K562 (cell line): Measurements from ENCODE around the gene VPS18.

Experiments
- BHLHE40 ChIP-seq: IDR thresholded peaks from 2 replicates; pipeline ENCODE4 v1.6.1; 2011; ENCODE audit warnings: low read length, improper control_type of control experiment
- DNMT1 ChIP-seq: fragments of 450-650 bp; IDR thresholded peaks from 2 replicates; pipeline ENCODE4 v1.6.1; 2016; ENCODE audit warnings: antibody characterized with exemption, mild to moderate bottlenecking
- RAD21 ChIP-seq, 2 experiments: fragments of 250-450 bp in 1 of 2; fragments of 450-650 bp in 1 of 2; sonication (Bioruptor Pico) in 1 of 2; formaldehyde crosslinking in 1 of 2; IDR thresholded peaks in 1 of 2; conservative IDR thresholded peaks in 1 of 2; 2 replicates each; pipeline versions ENCODE4 v1.4.0 to v1.8.0; 2020 to 2022; ENCODE audit warnings: mild to moderate bottlenecking in 2 of 2, moderate library complexity in 1 of 2
- TFAM ChIP-seq: fragments of 250-450 bp; sonication (Bioruptor Pico); conservative IDR thresholded peaks from 2 replicates; pipeline ENCODE4 v1.5.0; 2021; ENCODE audit warnings: mild to moderate bottlenecking, moderate library complexity
- ZC3H4 ChIP-seq: sonication (generic); formaldehyde crosslinking; IDR thresholded peaks from 2 replicates; pipeline ENCODE4 v1.9.0; 2021; ENCODE audit warnings: missing genetic modification reagents, borderline replicate concordance
- TF ChIP-seq, protein P1 (sequence below), 3 experiments: IDR thresholded peaks in 2 of 3; conservative IDR thresholded peaks in 1 of 3; 2 replicates each; pipeline ENCODE4 v1.5.1; 2011 to 2012; ENCODE audit warnings: low read length in 3 of 3, mild to moderate bottlenecking in 3 of 3, control low read depth in 2 of 3, improper control_type of control experiment in 1 of 3, inconsistent platforms in 1 of 3, low read depth in 1 of 3, mixed read lengths in 1 of 3, moderate library complexity in 1 of 3; ENCODE audit not compliant: insufficient read depth in 2 of 3

- TF ChIP-seq RAD21 (CRISPR knock-in tag; conservative IDR thresholded peaks at IDR 0.05 in 1 of 2, IDR thresholded peaks at IDR 0.05 in 1 of 2) (no peak), BHLHE40 (no peak), DNMT1 (no peak), TFAM (CRISPR knock-in tag) (no peak), ZC3H4 (CRISPR knock-in tag) (no peak)
- TF ChIP-seq, protein P1, sequence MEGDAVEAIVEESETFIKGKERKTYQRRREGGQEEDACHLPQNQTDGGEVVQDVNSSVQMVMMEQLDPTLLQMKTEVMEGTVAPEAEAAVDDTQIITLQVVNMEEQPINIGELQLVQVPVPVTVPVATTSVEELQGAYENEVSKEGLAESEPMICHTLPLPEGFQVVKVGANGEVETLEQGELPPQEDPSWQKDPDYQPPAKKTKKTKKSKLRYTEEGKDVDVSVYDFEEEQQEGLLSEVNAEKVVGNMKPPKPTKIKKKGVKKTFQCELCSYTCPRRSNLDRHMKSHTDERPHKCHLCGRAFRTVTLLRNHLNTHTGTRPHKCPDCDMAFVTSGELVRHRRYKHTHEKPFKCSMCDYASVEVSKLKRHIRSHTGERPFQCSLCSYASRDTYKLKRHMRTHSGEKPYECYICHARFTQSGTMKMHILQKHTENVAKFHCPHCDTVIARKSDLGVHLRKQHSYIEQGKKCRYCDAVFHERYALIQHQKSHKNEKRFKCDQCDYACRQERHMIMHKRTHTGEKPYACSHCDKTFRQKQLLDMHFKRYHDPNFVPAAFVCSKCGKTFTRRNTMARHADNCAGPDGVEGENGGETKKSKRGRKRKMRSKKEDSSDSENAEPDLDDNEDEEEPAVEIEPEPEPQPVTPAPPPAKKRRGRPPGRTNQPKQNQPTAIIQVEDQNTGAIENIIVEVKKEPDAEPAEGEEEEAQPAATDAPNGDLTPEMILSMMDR (IDR thresholded peaks at IDR 0.05 in 2 of 3, conservative IDR thresholded peaks at IDR 0.05 in 1 of 3; ENCODE audit: insufficient read depth in 2 of 3, low read depth in 1 of 3, low read length in 3 of 3): no peak
Observed at GRCh38 chr15:40923551-40923950, 29.3 kb downstream of the VPS18 start.
